GM10248 (cell line): Measurements from ENCODE around the gene PEX11A.

Source experiments
- CTCF ChIA-PET: fragments of 300-600 bp; sonication (Branson Sonifier 250); formaldehyde crosslinking; extraction: SDS; loops from one replicate; lab custom pipeline; 2021; ENCODE audit warnings: antibody characterized with exemption; lab: Yijun Ruan, JAX
- POLR2A ChIA-PET: fragments of 350-650 bp; sonication (Branson Sonifier 250); formaldehyde crosslinking; extraction: SDS; loops from one replicate; lab custom pipeline; 2020; ENCODE audit warnings: antibody characterized with exemption; lab: Yijun Ruan, JAX
- DNase-seq: peaks from one replicate; pipeline ENCODE4 v3.0.0; 2012; ENCODE audit errors: extremely low spot score
- CTCF ChIP-seq: IDR thresholded peaks from 2 replicates; pipeline ENCODE4 v1.5.1; 2012; ENCODE audit warnings: mild to moderate bottlenecking, low read depth; ENCODE audit errors: extremely low read depth, missing control alignments, control extremely low read depth

PEX11A gene

GRCh38 chr15:89680282-89680873 is 10.2 kb downstream of the PEX11A start:
- CTCF ChIA-PET, result no interaction called here
- TF ChIP-seq CTCF, result no peak
- no peak for DNase-seq
- POLR2A ChIA-PET, result no interaction called here

GRCh38 chr15:89679212-89679611 is 11.3 kb downstream of the PEX11A start, which contains the start of gene PLIN1:
Gene PLIN1, minus strand, starts transcription at chr15:89679367. Its CDS starts 1,878 bp downstream, at chr15:89677489.
- POLR2A ChIA-PET, result no interaction called here
- TF ChIP-seq CTCF, result no peak
- DNase-seq, result no peak
- CTCF ChIA-PET, result no interaction called here

GRCh38 chr15:89677381-89677780 is 13.2 kb downstream of the PEX11A start:
- TF ChIP-seq CTCF, result no peak
- POLR2A ChIA-PET, result no interaction called here
- CTCF ChIA-PET, result no interaction called here
- no peak for DNase-seq

GRCh38 chr15:89675606-89676005 is 14.9 kb downstream of the PEX11A start:
- TF ChIP-seq CTCF, result no peak
- no peak for DNase-seq
- ChIA-PET CTCF (no interaction called here), POLR2A (no interaction called here)

- no peak for DNase-seq
- TF ChIP-seq CTCF, result no peak
- CTCF ChIA-PET, result no interaction called here
- POLR2A ChIA-PET, result interaction anchor here (0.7 kb wide), 1 partner anchor 552 kb away, joined by 9 read pairs; no protein-coding TSS in a partner anchor
These were observed 16.0 kb downstream of the PEX11A start for GRCh38 chr15:89674526-89674925.

GRCh38 chr15:89673165-89673512 is 17.4 kb downstream of the PEX11A start:
- POLR2A ChIA-PET, result no interaction called here
- CTCF ChIA-PET, result interaction anchor here (1.1 to 2.7 kb wide), 4 partner anchors 10 to 67 kb away, joined by 4 to 20 read pairs (median 6); no protein-coding TSS in a partner anchor
- DNase-seq, result peak; percentile 61
- TF ChIP-seq CTCF, result peak; percentile 35
